Esophagus muscularis mucosa (tissue), 4 donors: Measurements from ENCODE around the gene MYO10. TPM values are rescaled to one million over a fixed set of nuclear protein-coding genes. Genes with fewer than 3 reads are reported as not detected.

Experiments used
- DNase-seq: peaks from one replicate; pipeline ENCODE4 v3.0.0-alpha.2; 2017; ENCODE audit errors: extremely low spot score
- H3K27ac ChIP-seq, 4 donors: fragments of 200-600 bp; sonication (generic); replicated peaks in 1 of 4; 1 replicate in 3 of 4; 2 replicates in 1 of 4; pipeline ENCODE4 v1.5.1; 2016 to 2019; ENCODE audit warnings: mild to moderate bottlenecking in 1 of 4
- H3K27me3 ChIP-seq, 4 donors: fragments of 200-600 bp; sonication (generic); one replicate each; pipeline versions ENCODE4 v1.5.1 to v1.6.0; 2016 to 2019
- H3K36me3 ChIP-seq, 4 donors: fragments of 200-600 bp; sonication (generic); one replicate each; pipeline ENCODE4 v1.5.1; 2016 to 2019
- H3K4me1 ChIP-seq, 4 donors: fragments of 200-600 bp; sonication (generic); one replicate each; pipeline ENCODE4 v1.5.1; 2016 to 2019
- H3K4me3 ChIP-seq, 4 donors: fragments of 200-600 bp; sonication (generic); 1 replicate in 2 of 4; 2 replicates in 2 of 4; pipeline ENCODE4 v1.5.1; 2016 to 2019; ENCODE audit warnings: mild to moderate bottlenecking in 4 of 4, moderate library complexity in 1 of 4
- H3K9me3 ChIP-seq, 4 donors: fragments of 200-600 bp; sonication (generic); 1 replicate in 3 of 4; 2 replicates in 1 of 4; pipeline ENCODE4 v1.5.1; 2016 to 2019
- CTCF ChIP-seq, 3 experiments: fragments of 200-600 bp in 2 of 3; fragments of 450-650 bp in 1 of 3; sonication (generic) in 2 of 3; IDR thresholded peaks; one replicate each; pipeline ENCODE4 v1.5.1; 2017 to 2019; ENCODE audit warnings: antibody characterized with exemption in 3 of 3, mild to moderate bottlenecking in 2 of 3, moderate library complexity in 1 of 3
- EP300 ChIP-seq: sonication (generic); formaldehyde crosslinking; IDR thresholded peaks from one replicate; pipeline ENCODE4 v1.6.1; 2017; ENCODE audit warnings: antibody characterized with exemption
- POLR2A ChIP-seq: fragments of 450-650 bp; IDR thresholded peaks from one replicate; pipeline ENCODE4 v1.6.1; 2017; ENCODE audit warnings: antibody characterized with exemption, moderate library complexity, mild to moderate bottlenecking, low read depth
- POLR2AphosphoS5 ChIP-seq, 2 donors: sonication (generic); formaldehyde crosslinking; IDR thresholded peaks; one replicate each; pipeline ENCODE4 v1.6.1; 2017; ENCODE audit warnings: antibody characterized with exemption in 2 of 2
- WGBS: methylation state at CpG from one replicate; pipeline ENCODE4 v1.1.5; 2018; 5-methylcytosine and 5-hydroxymethylcytosine counted together
- intact Hi-C: fragments of 100-400 bp; cut with DNase I; formaldehyde crosslinking; loops from one replicate; pipeline ENCODE4 v1.15.1; 2023
- total RNA-seq, 4 donors: library from RNA; depleted of rRNA; stranded (reverse); fragments of >200 nt; gene quantifications; one replicate each; pipeline versions ENCODE4 v1.1.0 to v1.2.1, GENCODE V29; 2016

MYO10 gene
- total RNA-seq, 4 donors from 2014 or later: 7.1 to 9.3 (median 7.8) TPM

DNA sequence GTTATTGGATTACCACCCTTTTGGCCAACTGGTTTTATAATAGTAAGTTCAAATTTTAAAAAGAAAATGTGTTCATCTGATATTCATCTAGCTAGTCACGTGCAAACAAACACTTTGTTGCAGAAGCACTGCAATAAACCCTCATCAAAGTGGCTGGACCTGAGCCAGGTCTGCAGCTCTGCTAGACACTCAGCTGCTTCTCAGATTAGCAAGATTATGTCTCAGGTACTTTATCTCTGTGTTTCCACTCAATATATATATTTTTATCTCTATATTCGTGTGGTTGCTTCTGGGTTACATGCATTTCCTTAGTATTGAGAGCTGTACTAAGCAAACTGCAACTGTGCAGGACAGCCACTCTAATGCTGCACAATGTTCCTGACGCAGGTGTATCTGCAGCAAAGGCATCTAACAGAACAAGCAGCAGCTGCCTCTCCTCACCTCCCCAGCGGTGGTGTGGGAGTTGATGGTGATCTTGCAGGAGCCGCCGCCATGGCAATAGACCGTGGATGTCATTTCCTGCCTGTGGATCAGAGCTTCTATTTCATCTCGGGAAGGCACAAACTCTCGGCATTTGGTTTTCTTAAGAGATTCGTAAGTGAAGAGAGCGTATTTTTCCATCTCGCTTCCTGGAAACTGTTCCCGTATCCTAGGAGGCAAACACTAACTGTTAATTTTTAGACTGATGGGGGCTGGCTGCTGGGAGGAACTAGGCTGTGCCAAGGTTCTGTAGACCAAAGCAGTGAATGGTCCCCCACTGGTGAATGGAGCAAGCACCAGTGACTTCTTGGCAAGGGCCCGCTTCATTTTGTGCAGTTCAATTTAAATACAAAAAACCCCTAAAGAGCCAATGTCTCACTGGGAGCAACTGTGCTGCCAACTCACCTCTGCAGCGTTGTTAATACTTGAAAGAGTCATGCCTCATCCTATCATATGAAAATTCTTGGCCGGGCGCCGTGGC, 262.6 kb downstream of the MYO10 start:
- no peaks in the 10 kb centered on the region for H3K27me3 ChIP-seq
- TF ChIP-seq POLR2A: no peak
- TF ChIP-seq CTCF (IDR thresholded peaks at IDR 0.05): no peak
- no peak for TF ChIP-seq POLR2AphosphoS5 (IDR thresholded peaks at IDR 0.05)
- no peak for TF ChIP-seq EP300
- no peak overlapping the region for H3K27ac ChIP-seq
- DNase-seq: peak; percentile 37
- intact Hi-C loops: no loop called here
- H3K4me3 ChIP-seq: no peak overlapping the region
- peaks cover 0 to 6% (median 0%) of the 10 kb centered on the region in 4 donors for H3K4me1 ChIP-seq
- 83% methylated on average over 18 of the region's 18 CpGs for WGBS
- peaks cover 0 to 42% (median 8%) of the 10 kb centered on the region in 4 donors for H3K36me3 ChIP-seq
- no peaks in the 10 kb centered on the region for H3K9me3 ChIP-seq

DNA sequence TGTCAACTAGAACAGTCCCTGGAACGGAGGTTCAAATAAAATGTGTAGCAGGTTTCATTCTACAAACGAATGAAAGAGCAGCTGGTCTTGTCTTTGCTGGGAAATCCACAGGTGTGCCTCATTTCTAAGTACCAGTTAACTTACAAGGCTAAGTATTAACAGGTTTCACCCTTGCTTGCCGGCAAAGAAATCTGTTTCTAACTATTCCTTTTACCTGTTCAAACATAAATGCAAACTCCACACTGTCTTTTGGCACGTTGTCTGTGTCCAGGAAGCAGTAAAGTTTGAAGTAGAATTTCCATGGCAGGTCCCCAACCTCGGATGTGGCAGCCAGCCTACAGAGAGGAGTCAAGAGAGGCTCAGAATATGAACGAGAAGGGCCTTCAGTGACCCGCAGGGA, 264.9 kb downstream of the MYO10 start:
- Histone ChIP-seq H3K4me1 (peaks cover 0 to 6% (median 5%) of the 10 kb centered on the region in 4 donors), H3K9me3 (no peaks in the 10 kb centered on the region), H3K36me3 (peaks cover 0 to 36% (median 10%) of the 10 kb centered on the region in 4 donors), H3K27ac (no peak overlapping the region), H3K4me3 (no peak overlapping the region), H3K27me3 (no peaks in the 10 kb centered on the region)
- intact Hi-C loops: no loop called here
- TF ChIP-seq CTCF (IDR thresholded peaks at IDR 0.05): no peak
- TF ChIP-seq POLR2AphosphoS5 (IDR thresholded peaks at IDR 0.05): no peak
- no peak for TF ChIP-seq POLR2A
- no peak for TF ChIP-seq EP300
- peak; percentile 29 for DNase-seq
- 82% methylated on average over 7 of the region's 7 CpGs for WGBS

GRCh38 chr5:16669776-16670175, 266.3 kb downstream of the MYO10 start:
- Histone ChIP-seq H3K27me3 (no peaks in the 10 kb centered on the region), H3K27ac (no peak overlapping the region), H3K4me3 (no peak overlapping the region), H3K4me1 (peaks cover 0 to 6% (median 5%) of the 10 kb centered on the region in 4 donors), H3K36me3 (peaks cover 0 to 31% (median 10%) of the 10 kb centered on the region in 4 donors), H3K9me3 (no peaks in the 10 kb centered on the region)
- no peak for DNase-seq
- WGBS: 22% methylated on average over 3 of the region's 3 CpGs
- intact Hi-C loops: loop anchor here (10.0 kb wide), 1 partner anchor 185 kb away; no protein-coding TSS in a partner anchor
- TF ChIP-seq CTCF (IDR thresholded peaks at IDR 0.05) (no peak), POLR2AphosphoS5 (IDR thresholded peaks at IDR 0.05) (no peak), EP300 (no peak), POLR2A (no peak)

- intact Hi-C loops: loop anchor here (10.0 kb wide), 1 partner anchor 184 kb away; no protein-coding TSS in a partner anchor
- peaks cover 0 to 6% (median 5%) of the 10 kb centered on the region in 4 donors for H3K4me1 ChIP-seq
- TF ChIP-seq POLR2AphosphoS5 (IDR thresholded peaks at IDR 0.05) (no peak), CTCF (IDR thresholded peaks at IDR 0.05) (no peak), EP300 (no peak), POLR2A (no peak)
- no peaks in the 10 kb centered on the region for H3K9me3 ChIP-seq
- peak; percentile 39 for DNase-seq
- H3K4me3 ChIP-seq: no peak overlapping the region
- peaks cover 0 to 26% (median 12%) of the 10 kb centered on the region in 4 donors for H3K36me3 ChIP-seq
- H3K27ac ChIP-seq: no peak overlapping the region
- H3K27me3 ChIP-seq: no peaks in the 10 kb centered on the region
- WGBS: 92% methylated on average over 6 of the region's 6 CpGs
These were observed 267.5 kb downstream of the MYO10 start for GRCh38 chr5:16668631-16669030.
